Activated CD4-positive, alpha-beta T cell treated with anti-CD3 and anti-CD28 coated beads for 1 hour (primary cell): ENCODE measurements around the gene NAALADL2.
"Not testable (repeated sequence)": the region's sequence is repeated elsewhere in the genome, so short reads cannot be mapped to it uniquely, and the experiment has no call there.

Experiments
- DNase-seq: peaks from one replicate; pipeline ENCODE4 v3.0.0-alpha.2; 2020

The NAALADL2 gene

GRCh38 chr3:175445741-175446140 lies 586.6 kb downstream of the NAALADL2 start:
- no peak for DNase-seq

- DNase-seq: no peak
Observed at GRCh38 chr3:175447521-175447920, 588.4 kb downstream of the NAALADL2 start.

- DNase-seq: no peak
Observed at GRCh38 chr3:175453361-175453760, 594.2 kb downstream of the NAALADL2 start.

GRCh38 chr3:175456466-175456865 lies 597.3 kb downstream of the NAALADL2 start:
- no peak for DNase-seq

GRCh38 chr3:175457301-175457700 lies 598.2 kb downstream of the NAALADL2 start:
- no peak for DNase-seq

GRCh38 chr3:175460849-175461399 lies 601.8 kb downstream of the NAALADL2 start:
- not testable (repeated sequence) for DNase-seq

GRCh38 chr3:175464362-175464761 lies 605.2 kb downstream of the NAALADL2 start:
- no peak for DNase-seq

GRCh38 chr3:175469124-175469523 lies 610.0 kb downstream of the NAALADL2 start:
- DNase-seq: no peak

- no peak for DNase-seq
Observed at GRCh38 chr3:175475765-175476164, 616.6 kb downstream of the NAALADL2 start.

GRCh38 chr3:175476489-175476888 lies 617.4 kb downstream of the NAALADL2 start:
- DNase-seq: no peak

- DNase-seq: no peak
Observed at GRCh38 chr3:175477651-175478224, 618.6 kb downstream of the NAALADL2 start.

GRCh38 chr3:175478301-175478700 lies 619.2 kb downstream of the NAALADL2 start:
- no peak for DNase-seq

- DNase-seq: no peak
Observed at GRCh38 chr3:175479175-175479574, 620.0 kb downstream of the NAALADL2 start.

- DNase-seq: no peak
Observed at GRCh38 chr3:175479800-175480199, 620.7 kb downstream of the NAALADL2 start.

- no peak for DNase-seq
Observed at GRCh38 chr3:175484666-175485065, 625.5 kb downstream of the NAALADL2 start.

- DNase-seq: no peak
Observed at GRCh38 chr3:175485436-175485835, 626.3 kb downstream of the NAALADL2 start.

GRCh38 chr3:175486255-175486654 lies 627.1 kb downstream of the NAALADL2 start:
- no peak for DNase-seq

GRCh38 chr3:175489406-175489805 lies 630.3 kb downstream of the NAALADL2 start:
- DNase-seq: no peak

- DNase-seq: no peak
Observed at GRCh38 chr3:175493301-175493700, 634.2 kb downstream of the NAALADL2 start.

- no peak for DNase-seq
Observed at GRCh38 chr3:175495331-175495730, 636.2 kb downstream of the NAALADL2 start.

GRCh38 chr3:175502155-175502554 lies 643.0 kb downstream of the NAALADL2 start:
- DNase-seq: no peak

GRCh38 chr3:175511219-175511785 lies 652.2 kb downstream of the NAALADL2 start:
- no peak for DNase-seq

GRCh38 chr3:175512700-175513099 lies 653.6 kb downstream of the NAALADL2 start:
- DNase-seq: no peak

- no peak for DNase-seq
Observed at GRCh38 chr3:175518459-175518858, 659.3 kb downstream of the NAALADL2 start.

GRCh38 chr3:175521406-175521805 lies 662.3 kb downstream of the NAALADL2 start:
- no peak for DNase-seq
